Measurements from ENCODE around the gene FAM72B.
"Not testable (repeated sequence)": the region's sequence is repeated elsewhere in the genome, so short reads cannot be mapped to it uniquely, and the experiment has no call there.

DNA sequence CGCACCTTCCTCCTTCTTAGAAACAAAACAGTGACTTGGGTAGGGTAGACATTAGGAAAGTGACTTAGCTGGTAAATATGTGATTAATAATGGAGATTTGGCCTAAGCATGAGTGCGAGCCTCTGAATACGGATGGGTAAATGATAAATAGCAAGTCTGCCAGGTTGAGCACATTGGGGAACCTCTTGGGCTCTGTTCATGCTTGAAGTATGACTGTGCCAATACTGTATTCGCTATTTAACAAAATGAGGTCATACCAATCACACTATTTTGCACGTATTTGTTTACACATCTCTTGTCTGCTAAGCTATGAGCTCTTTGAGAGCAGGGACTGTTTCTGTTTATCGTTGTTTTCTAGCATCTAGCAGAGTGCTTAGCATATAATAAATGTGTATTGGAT is 24.2 kb upstream of the FAM72B start:
- not testable (repeated sequence) for TF ChIP-seq POLR2A (IDR thresholded peaks at IDR 0.05)
- TF ChIP-seq, protein P1, sequence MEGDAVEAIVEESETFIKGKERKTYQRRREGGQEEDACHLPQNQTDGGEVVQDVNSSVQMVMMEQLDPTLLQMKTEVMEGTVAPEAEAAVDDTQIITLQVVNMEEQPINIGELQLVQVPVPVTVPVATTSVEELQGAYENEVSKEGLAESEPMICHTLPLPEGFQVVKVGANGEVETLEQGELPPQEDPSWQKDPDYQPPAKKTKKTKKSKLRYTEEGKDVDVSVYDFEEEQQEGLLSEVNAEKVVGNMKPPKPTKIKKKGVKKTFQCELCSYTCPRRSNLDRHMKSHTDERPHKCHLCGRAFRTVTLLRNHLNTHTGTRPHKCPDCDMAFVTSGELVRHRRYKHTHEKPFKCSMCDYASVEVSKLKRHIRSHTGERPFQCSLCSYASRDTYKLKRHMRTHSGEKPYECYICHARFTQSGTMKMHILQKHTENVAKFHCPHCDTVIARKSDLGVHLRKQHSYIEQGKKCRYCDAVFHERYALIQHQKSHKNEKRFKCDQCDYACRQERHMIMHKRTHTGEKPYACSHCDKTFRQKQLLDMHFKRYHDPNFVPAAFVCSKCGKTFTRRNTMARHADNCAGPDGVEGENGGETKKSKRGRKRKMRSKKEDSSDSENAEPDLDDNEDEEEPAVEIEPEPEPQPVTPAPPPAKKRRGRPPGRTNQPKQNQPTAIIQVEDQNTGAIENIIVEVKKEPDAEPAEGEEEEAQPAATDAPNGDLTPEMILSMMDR (IDR thresholded peaks at IDR 0.05): not testable (repeated sequence)

Data from sigmoid colon (tissue), 3 donors.